GM13977 (cell line): Measurements from ENCODE around the gene SOX9.
A peak's percentile ranks its signal among the peaks of the same experiment; 100 is the strongest.

Source experiments
- DNase-seq: peaks from one replicate; pipeline ENCODE4 v3.0.0; 2012; ENCODE audit warnings: low spot score
- CTCF ChIP-seq: IDR thresholded peaks from 2 replicates; pipeline ENCODE4 v1.5.1; 2012; ENCODE audit warnings: mild to moderate bottlenecking, control low read depth; ENCODE audit not compliant: insufficient read depth; ENCODE audit errors: extremely low read depth, missing control alignments
- in situ Hi-C: fragments of 300-500 bp; cut with MboI; formaldehyde crosslinking; loops from one replicate; pipeline ENCODE4 v1.12.0; 2022; ENCODE audit warnings: low sequenced_read_pairs, low pct_unique_long_range_greater_than_20kb, mixed read lengths, inconsistent platforms; ENCODE audit not compliant: unreplicated experiment

SOX9 gene

GRCh38 chr17:72115781-72116525 lies 4.9 kb upstream of the SOX9 start:
- in situ Hi-C loops: loop anchor here (25.0 kb wide), 1 partner anchor 421 kb away; no protein-coding TSS in a partner anchor
- no peak for TF ChIP-seq CTCF
- peak; percentile 40 for DNase-seq

- TF ChIP-seq CTCF: no peak
- in situ Hi-C loops: loop anchor here (25.0 kb wide), 1 partner anchor 420 kb away; no protein-coding TSS in a partner anchor
- DNase-seq: no peak
Observed at GRCh38 chr17:72116661-72117521, 3.9 kb upstream of the SOX9 start.

- no peak for TF ChIP-seq CTCF
- in situ Hi-C loops: loop anchor here (25.0 kb wide), 1 partner anchor 420 kb away; no protein-coding TSS in a partner anchor
- no peak for DNase-seq
Observed at GRCh38 chr17:72117535-72118334, 3.1 kb upstream of the SOX9 start.

GRCh38 chr17:72118335-72119076 lies 2.3 kb upstream of the SOX9 start:
- TF ChIP-seq CTCF: peak; percentile 80
- peak; percentile 55 for DNase-seq
- in situ Hi-C loops: loop anchor here (25.0 kb wide), 1 partner anchor 419 kb away; no protein-coding TSS in a partner anchor

GRCh38 chr17:72119077-72119872 lies 1.5 kb upstream of the SOX9 start:
- no peak for TF ChIP-seq CTCF
- no peak for DNase-seq
- in situ Hi-C loops: loop anchor here (25.0 kb wide), 1 partner anchor 418 kb away; no protein-coding TSS in a partner anchor
